ENCODE results near the gene TBC1D23. TPM values are rescaled to one million over a fixed set of nuclear protein-coding genes. Genes with fewer than 3 reads are reported as not detected.

Gene TBC1D23
- total RNA-seq, 1 experiment from 2014 or later: 45.2 TPM

- intact Hi-C loops (cut with micrococcal nuclease; ENCODE audit: unreplicated experiment): no loop called here
- no TSS peak for BruUV-seq (replicated peaks)
- ChIA-PET POLR2A (no interaction called here), CTCF (no interaction called here)
- H3K9me3 ChIP-seq: no peaks in the 10 kb centered on the region
- peaks cover 7% of the 10 kb centered on the region for H3K4me1 ChIP-seq
- Mint-ChIP-seq H3K36me3 (ENCODE audit: insufficient read depth, unreplicated experiment) (no peaks in the 10 kb centered on the region), H3K27me3 (ENCODE audit: insufficient read depth, unreplicated experiment) (no peaks in the 10 kb centered on the region), H3K27ac (ENCODE audit: unreplicated experiment) (no peak overlapping the region), H3K4me3 (ENCODE audit: unreplicated experiment) (no peak overlapping the region), H3K4me1 (ENCODE audit: low read depth, unreplicated experiment) (peaks cover 29% of the 10 kb centered on the region), H3K9me3 (ENCODE audit: unreplicated experiment) (no peaks in the 10 kb centered on the region)
- no peak overlapping the region for H3K4me3 ChIP-seq (ENCODE audit: low read depth, low read length)
- H3K27me3 ChIP-seq (replicated peaks; ENCODE audit: control insufficient read depth, insufficient read depth, low read length): no peaks in the 10 kb centered on the region
- no peak for TF ChIP-seq CTCF (IDR thresholded peaks at IDR 0.05; ENCODE audit: insufficient read depth in 1 of 2, low read depth in 1 of 2, low read length in 1 of 2, severe bottlenecking in 1 of 2, unreplicated experiment in 1 of 2)
- DNase-seq: no peak
- H3K36me3 ChIP-seq (ENCODE audit: control insufficient read depth, insufficient read depth, low read length): no peaks in the 10 kb centered on the region
These were observed 7.4 kb downstream of the TBC1D23 start for GRCh38 chr3:100268156-100268555.

- Mint-ChIP-seq H3K4me3 (ENCODE audit: unreplicated experiment) (no peak overlapping the region), H3K27ac (ENCODE audit: unreplicated experiment) (no peak overlapping the region), H3K4me1 (ENCODE audit: low read depth, unreplicated experiment) (peaks cover 26% of the 10 kb centered on the region), H3K27me3 (ENCODE audit: insufficient read depth, unreplicated experiment) (no peaks in the 10 kb centered on the region), H3K9me3 (ENCODE audit: unreplicated experiment) (no peaks in the 10 kb centered on the region), H3K36me3 (ENCODE audit: insufficient read depth, unreplicated experiment) (no peaks in the 10 kb centered on the region)
- H3K9me3 ChIP-seq: no peaks in the 10 kb centered on the region
- H3K4me1 ChIP-seq: peaks cover 12% of the 10 kb centered on the region
- no peak for DNase-seq
- no peak overlapping the region for H3K4me3 ChIP-seq (ENCODE audit: low read depth, low read length)
- H3K27me3 ChIP-seq (replicated peaks; ENCODE audit: control insufficient read depth, insufficient read depth, low read length): no peaks in the 10 kb centered on the region
- TF ChIP-seq CTCF (IDR thresholded peaks at IDR 0.05; ENCODE audit: insufficient read depth in 1 of 2, low read depth in 1 of 2, low read length in 1 of 2, severe bottlenecking in 1 of 2, unreplicated experiment in 1 of 2): no peak
- H3K36me3 ChIP-seq (ENCODE audit: control insufficient read depth, insufficient read depth, low read length): no peaks in the 10 kb centered on the region
- intact Hi-C loops (cut with micrococcal nuclease; ENCODE audit: unreplicated experiment): no loop called here
- BruUV-seq (replicated peaks): no TSS peak
- ChIA-PET CTCF (interaction anchor here (1.4 kb wide), 1 partner anchor 437 kb away, joined by 3 read pairs; no protein-coding TSS in a partner anchor), POLR2A (interaction anchor here (2.0 kb wide), 1 partner anchor 9 kb away, joined by 9 read pairs; the partner anchor contains the start of gene TBC1D23)
These were observed 8.2 kb downstream of the TBC1D23 start for GRCh38 chr3:100269001-100269400.

- no peaks in the 10 kb centered on the region for H3K9me3 ChIP-seq
- intact Hi-C loops (cut with micrococcal nuclease; ENCODE audit: unreplicated experiment): no loop called here
- H3K36me3 ChIP-seq (ENCODE audit: control insufficient read depth, insufficient read depth, low read length): no peaks in the 10 kb centered on the region
- H3K4me3 ChIP-seq (ENCODE audit: low read depth, low read length): no peak overlapping the region
- TF ChIP-seq CTCF (IDR thresholded peaks at IDR 0.05; ENCODE audit: insufficient read depth in 1 of 2, low read depth in 1 of 2, low read length in 1 of 2, severe bottlenecking in 1 of 2, unreplicated experiment in 1 of 2): no peak
- H3K4me3 Mint-ChIP-seq (ENCODE audit: unreplicated experiment): no peak overlapping the region
- H3K27me3 Mint-ChIP-seq (ENCODE audit: insufficient read depth, unreplicated experiment): no peaks in the 10 kb centered on the region
- H3K4me1 ChIP-seq: peaks cover 12% of the 10 kb centered on the region
- H3K4me1 Mint-ChIP-seq (ENCODE audit: low read depth, unreplicated experiment): peaks cover 25% of the 10 kb centered on the region
- no TSS peak for BruUV-seq (replicated peaks)
- no peaks in the 10 kb centered on the region for H3K36me3 Mint-ChIP-seq (ENCODE audit: insufficient read depth, unreplicated experiment)
- H3K9me3 Mint-ChIP-seq (ENCODE audit: unreplicated experiment): no peaks in the 10 kb centered on the region
- CTCF ChIA-PET: interaction anchor here (1.4 kb wide), 1 partner anchor 438 kb away, joined by 3 read pairs; no protein-coding TSS in a partner anchor
- no peaks in the 10 kb centered on the region for H3K27me3 ChIP-seq (replicated peaks; ENCODE audit: control insufficient read depth, insufficient read depth, low read length)
- POLR2A ChIA-PET: interaction anchor here (2.0 kb wide), 1 partner anchor 9 kb away, joined by 9 read pairs; the partner anchor contains the start of gene TBC1D23
- H3K27ac Mint-ChIP-seq (ENCODE audit: unreplicated experiment): no peak overlapping the region
- DNase-seq: no peak
These were observed 8.8 kb downstream of the TBC1D23 start for GRCh38 chr3:100269410-100270214.
